ENCODE results near the gene ATP1A2. TPM values are rescaled to one million over a fixed set of nuclear protein-coding genes. Genes with fewer than 3 reads are reported as not detected.

ATP1A2 gene
- total RNA-seq, 2 donors from 2014 or later: 146 to 228 TPM

DNA sequence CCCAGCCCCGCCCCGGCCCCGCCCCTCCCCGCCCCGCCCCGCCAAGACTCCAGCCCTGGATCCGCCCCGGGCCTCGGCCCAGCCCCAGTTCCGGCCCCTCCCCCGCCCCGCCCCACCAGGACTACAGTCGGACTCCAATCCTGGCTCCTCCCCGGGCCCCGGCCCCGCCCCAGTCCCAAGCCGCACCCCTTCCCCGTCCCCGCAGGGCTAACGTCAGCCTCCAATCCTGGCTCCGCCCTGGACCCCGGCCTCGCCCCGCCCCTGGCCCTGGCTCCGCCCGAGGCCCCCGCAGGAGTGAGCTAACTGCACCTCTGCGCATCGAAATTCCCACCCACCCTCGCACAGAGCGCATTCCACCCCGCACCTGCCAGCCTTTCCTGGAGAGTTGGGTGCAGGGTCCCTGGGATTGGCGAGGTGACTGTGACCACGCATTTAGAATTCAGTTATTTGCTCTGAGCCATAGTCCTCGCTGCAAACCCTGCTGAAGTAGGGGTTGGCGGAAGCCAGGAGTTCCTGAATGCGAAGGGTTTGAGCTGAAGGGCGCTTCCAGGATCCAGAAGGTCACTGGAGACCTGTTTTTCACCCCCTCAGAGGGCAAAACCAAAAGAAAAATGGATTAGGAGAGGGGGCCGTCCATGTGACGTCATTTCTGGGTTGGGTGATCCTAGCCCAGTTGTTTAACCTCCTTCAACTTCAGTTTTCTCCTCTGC is 16.6 kb upstream of the ATP1A2 start:
- Histone ChIP-seq H3K27me3 (no peaks in the 10 kb centered on the region), H3K4me1 (peaks cover 0 to 48% of the 10 kb centered on the region in 2 donors), H3K9me3 (no peaks in the 10 kb centered on the region), H3K4me3 (peak overlapping the region; percentile 52 to 88), H3K27ac (peak overlapping the region; percentile 87 to 89), H3K36me3 (no peaks in the 10 kb centered on the region)
- TF ChIP-seq, protein P1, sequence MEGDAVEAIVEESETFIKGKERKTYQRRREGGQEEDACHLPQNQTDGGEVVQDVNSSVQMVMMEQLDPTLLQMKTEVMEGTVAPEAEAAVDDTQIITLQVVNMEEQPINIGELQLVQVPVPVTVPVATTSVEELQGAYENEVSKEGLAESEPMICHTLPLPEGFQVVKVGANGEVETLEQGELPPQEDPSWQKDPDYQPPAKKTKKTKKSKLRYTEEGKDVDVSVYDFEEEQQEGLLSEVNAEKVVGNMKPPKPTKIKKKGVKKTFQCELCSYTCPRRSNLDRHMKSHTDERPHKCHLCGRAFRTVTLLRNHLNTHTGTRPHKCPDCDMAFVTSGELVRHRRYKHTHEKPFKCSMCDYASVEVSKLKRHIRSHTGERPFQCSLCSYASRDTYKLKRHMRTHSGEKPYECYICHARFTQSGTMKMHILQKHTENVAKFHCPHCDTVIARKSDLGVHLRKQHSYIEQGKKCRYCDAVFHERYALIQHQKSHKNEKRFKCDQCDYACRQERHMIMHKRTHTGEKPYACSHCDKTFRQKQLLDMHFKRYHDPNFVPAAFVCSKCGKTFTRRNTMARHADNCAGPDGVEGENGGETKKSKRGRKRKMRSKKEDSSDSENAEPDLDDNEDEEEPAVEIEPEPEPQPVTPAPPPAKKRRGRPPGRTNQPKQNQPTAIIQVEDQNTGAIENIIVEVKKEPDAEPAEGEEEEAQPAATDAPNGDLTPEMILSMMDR (IDR thresholded peaks at IDR 0.05): no peak
- peak; percentile 96 for DNase-seq (ENCODE audit: low spot score)

- peaks cover 0 to 48% of the 10 kb centered on the region in 2 donors for H3K4me1 ChIP-seq
- H3K27ac ChIP-seq: peak overlapping the region; percentile 87 to 89
- no peaks in the 10 kb centered on the region for H3K9me3 ChIP-seq
- H3K27me3 ChIP-seq: no peaks in the 10 kb centered on the region
- no peak for DNase-seq (ENCODE audit: low spot score)
- no peak overlapping the region for H3K4me3 ChIP-seq
- TF ChIP-seq, protein P1 (IDR thresholded peaks at IDR 0.05): no peak
- H3K36me3 ChIP-seq: no peaks in the 10 kb centered on the region
Observed at GRCh38 chr1:160099716-160100375, 15.7 kb upstream of the ATP1A2 start.

GRCh38 chr1:160101037-160101716 is 14.4 kb upstream of the ATP1A2 start:
- Histone ChIP-seq H3K4me3 (no peak overlapping the region), H3K4me1 (peaks cover 0 to 41% of the 10 kb centered on the region in 2 donors), H3K36me3 (no peaks in the 10 kb centered on the region), H3K27me3 (no peaks in the 10 kb centered on the region), H3K9me3 (no peaks in the 10 kb centered on the region), H3K27ac (peak overlapping the region; percentile 72 to 75)
- peak; percentile 88 for DNase-seq (ENCODE audit: low spot score)
- TF ChIP-seq, protein P1 (IDR thresholded peaks at IDR 0.05): peak; percentile 88 to 98

GRCh38 chr1:160101717-160102522 is 13.6 kb upstream of the ATP1A2 start:
- Histone ChIP-seq H3K4me3 (no peak overlapping the region), H3K36me3 (no peaks in the 10 kb centered on the region), H3K4me1 (peaks cover 0 to 33% of the 10 kb centered on the region in 2 donors), H3K27ac (peak overlapping the region; percentile 72 to 75), H3K9me3 (no peaks in the 10 kb centered on the region), H3K27me3 (no peaks in the 10 kb centered on the region)
- DNase-seq (ENCODE audit: low spot score): no peak
- TF ChIP-seq, protein P1 (IDR thresholded peaks at IDR 0.05): no peak

- H3K27me3 ChIP-seq: no peaks in the 10 kb centered on the region
- no peak overlapping the region for H3K27ac ChIP-seq
- peaks cover 0 to 22% of the 10 kb centered on the region in 2 donors for H3K4me1 ChIP-seq
- H3K9me3 ChIP-seq: no peaks in the 10 kb centered on the region
- H3K36me3 ChIP-seq: no peaks in the 10 kb centered on the region
- TF ChIP-seq, protein P1 (IDR thresholded peaks at IDR 0.05): no peak
- no peak for DNase-seq (ENCODE audit: low spot score)
- no peak overlapping the region for H3K4me3 ChIP-seq
Observed at GRCh38 chr1:160103658-160104408, 11.7 kb upstream of the ATP1A2 start.
